Right kidney (tissue), 1 donor: ENCODE results near the gene RABIF.
"Not testable (repeated sequence)": the region's sequence is repeated elsewhere in the genome, so short reads cannot be mapped to it uniquely, and the experiment has no call there.

ENCODE experiments used
- DNase-seq: peaks from one replicate; pipeline ENCODE4 v3.0.0-alpha.2; 2016

The RABIF gene

GRCh38 chr1:202835548-202836072 is 53.3 kb downstream of the RABIF start:
- no peak for DNase-seq

- no peak for DNase-seq
Measured at GRCh38 chr1:202834771-202835547, 54.0 kb downstream of the RABIF start.

- DNase-seq: no peak
Measured at GRCh38 chr1:202831906-202832305, 57.0 kb downstream of the RABIF start.

- DNase-seq: not testable (repeated sequence)
Measured at GRCh38 chr1:202829223-202829622, 59.7 kb downstream of the RABIF start.
